NCI-H2029 (cell line): ENCODE measurements around the gene ZNF385B.
"Not testable (repeated sequence)": the region's sequence is repeated elsewhere in the genome, so short reads cannot be mapped to it uniquely, and the experiment has no call there.

Source experiments
- DNase-seq: peaks from one replicate; lab custom pipeline; 2025; lab: John Stamatoyannopoulos, UW

ZNF385B gene

DNA sequence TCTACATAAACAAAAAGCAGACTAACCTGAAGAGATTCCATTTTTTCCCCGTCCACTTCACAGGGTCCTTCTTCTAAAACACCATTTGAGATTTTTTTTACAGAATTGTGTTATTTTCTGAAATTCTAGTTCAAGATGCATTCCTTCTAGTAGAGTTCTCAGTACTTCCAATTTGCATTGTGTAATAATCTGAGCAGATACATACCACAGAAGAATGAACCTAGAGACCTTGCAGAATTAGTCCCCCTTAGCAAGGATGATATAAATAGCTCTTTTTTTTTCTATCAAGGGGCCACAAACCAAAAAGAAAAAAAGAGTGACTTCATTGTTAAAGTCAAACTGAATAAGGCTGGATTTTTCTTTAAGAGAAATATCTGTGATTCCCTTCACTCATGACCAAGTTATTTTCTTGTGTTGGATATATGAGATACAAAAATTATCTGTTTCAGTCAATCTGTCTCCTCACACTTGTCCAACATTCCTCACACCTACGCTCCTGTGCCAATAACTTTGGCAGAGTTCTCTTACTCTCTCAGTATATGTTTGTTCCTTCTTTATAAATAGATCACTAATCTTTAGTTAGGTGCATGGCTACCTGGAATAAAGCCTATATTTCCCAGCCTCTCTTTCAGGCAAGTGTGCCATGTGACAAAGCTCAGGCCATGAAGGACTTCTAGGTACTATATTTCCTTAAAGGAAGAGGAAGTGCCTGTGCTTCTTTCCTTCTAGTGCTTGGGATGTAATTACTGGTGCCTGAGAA lies 183.5 kb downstream of the ZNF385B start:
- DNase-seq: no peak

DNA sequence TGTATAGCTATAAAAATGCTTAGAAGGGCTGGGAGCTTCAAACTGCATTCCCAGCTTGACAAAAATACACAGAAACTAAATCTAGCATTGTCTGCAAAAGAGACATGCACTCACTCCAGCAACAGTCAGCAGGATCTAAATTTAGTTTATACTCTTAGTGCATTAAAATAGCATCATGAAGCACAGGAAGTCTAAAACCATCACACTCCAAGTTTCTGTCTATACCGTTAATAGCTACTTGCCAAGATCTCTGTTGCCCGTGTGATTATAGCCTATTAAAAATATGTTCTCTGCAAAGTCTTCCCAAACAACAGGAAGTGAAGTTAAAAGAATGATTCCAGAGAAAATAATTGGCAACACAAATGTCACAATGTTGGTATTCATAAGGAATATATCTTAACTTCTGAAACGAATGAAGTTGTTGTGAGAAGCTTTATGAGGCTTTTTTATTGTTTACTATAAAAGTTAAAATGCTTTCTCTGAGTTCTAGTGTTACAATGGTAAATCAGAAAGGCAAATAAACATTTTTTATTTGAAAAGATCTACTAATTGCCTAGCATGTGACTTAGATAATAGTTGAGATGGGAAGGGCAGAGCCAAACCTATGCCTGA lies 184.2 kb downstream of the ZNF385B start:
- no peak for DNase-seq

- no peak for DNase-seq
Observed at GRCh38 chr2:179675435-179675834, 186.0 kb downstream of the ZNF385B start.

GRCh38 chr2:179671043-179671981 lies 190.1 kb downstream of the ZNF385B start:
- no peak for DNase-seq

GRCh38 chr2:179669196-179669595 lies 192.2 kb downstream of the ZNF385B start:
- DNase-seq: no peak

DNA sequence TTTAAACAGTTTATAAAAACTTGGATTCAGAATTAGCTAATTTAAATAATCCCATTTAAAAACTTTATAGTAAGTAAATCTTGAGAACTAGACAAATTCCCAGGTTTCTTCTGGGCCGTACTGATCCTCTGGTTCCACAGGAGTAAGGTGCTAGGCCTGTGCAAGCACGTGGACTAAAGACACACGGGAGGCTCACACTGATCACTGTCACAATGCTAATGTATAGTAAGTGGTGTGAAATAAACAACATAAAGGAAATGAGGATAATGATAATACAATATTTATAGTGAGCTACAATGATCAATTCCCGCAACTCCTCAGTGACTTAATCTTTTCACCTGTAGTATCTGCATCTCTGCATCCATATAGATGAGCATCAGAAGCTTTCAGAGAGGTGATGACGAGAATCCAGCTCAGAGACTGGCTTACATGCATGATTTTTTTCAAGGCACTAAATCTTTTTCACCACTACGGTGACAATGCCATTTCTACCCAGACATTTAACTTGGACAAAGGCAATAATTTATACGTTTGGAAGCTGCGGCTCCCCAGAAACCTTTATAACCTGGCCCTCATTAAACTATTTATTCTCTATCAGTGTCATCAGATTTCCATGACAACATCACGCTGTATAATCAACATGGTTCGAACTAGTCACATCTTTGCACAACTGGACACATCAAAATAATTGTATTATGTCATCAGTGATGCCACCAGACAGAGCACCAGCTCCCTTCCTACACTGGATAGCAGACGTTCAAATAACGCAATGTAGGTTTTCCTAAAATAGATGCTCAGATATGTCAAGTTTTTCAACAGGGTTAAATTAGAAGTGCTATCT lies 196.2 kb downstream of the ZNF385B start:
- DNase-seq: no peak

DNA sequence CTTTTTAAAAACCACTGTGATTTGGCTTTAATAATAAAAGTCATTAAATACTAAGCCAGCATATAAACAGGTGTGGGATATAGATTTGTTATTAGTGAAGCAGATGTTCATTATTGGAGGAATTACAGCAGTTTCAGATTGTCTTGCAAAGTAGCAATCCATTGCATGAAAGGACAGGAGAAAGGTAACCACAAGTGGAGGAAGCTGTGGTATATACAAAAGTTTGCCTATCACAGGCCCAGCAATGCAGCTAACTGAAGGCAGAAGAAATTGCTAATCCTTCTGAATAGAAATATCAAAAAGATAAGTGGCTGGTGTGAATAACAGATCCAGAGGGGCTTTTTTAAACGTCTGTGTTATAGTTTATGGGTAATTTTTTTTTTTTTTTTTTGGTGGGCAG lies 199.4 kb downstream of the ZNF385B start:
- no peak for DNase-seq

DNA sequence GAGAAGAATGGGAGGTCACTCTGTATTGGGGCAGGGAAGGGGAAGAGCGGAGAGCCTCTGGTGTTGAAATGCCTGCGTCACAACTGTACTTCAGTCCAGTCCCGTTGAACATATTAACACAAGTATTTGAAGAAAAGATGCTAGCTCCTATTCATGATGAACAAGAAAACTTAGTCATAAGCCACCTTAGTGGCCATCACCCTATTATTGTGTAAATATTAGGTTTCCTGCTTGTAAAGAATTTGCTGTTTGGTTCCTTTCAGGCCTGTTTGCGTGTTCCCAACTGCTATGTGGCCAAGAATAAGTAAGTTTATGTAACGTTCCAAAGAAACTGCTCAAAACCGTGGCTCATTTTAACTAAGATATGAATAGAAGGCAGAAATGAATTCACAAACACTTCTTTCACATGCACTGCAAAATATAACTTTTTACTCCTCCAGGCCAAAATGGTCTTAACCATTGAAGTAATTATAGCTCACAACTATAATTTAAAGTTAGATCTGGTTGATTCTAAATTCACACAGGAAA lies 204.3 kb downstream of the ZNF385B start:
- no peak for DNase-seq

DNA sequence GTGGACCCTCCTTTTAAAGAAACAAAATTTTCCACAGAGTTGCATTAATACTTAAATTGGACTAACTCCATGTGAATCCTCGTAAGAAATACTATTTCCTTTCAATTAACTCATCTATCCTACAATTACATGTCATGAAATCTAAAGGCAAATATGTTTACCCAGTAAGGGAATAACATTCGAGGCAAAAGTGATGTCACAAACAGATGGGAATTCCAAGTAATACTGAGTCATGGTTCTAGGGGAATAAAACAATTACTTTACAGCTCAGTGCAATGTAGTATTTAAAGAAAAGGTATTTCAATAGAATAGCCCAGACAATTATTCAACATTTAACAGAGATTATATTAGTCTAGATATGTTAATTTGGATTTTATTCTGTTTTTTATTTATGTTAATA lies 205.8 kb downstream of the ZNF385B start:
- no peak for DNase-seq

DNA sequence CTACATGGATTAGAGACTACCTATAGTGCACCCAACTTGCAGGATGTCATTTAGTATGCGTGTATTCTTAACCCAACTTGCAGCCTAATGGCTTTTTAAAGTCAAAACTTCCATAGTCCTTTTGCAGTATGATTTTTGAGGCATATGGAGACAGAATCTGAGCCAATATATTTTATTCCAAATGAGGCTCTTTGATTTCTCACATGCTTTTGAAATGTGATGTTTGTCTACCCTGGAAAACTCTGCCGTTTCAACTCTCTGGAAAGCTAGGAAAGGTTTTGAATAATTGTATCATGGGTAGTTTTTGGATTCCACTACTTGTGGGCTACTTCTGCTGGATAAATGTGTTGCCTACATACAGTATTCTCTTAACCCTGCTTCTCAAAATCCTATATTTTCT lies 206.6 kb downstream of the ZNF385B start:
- DNase-seq: no peak

DNA sequence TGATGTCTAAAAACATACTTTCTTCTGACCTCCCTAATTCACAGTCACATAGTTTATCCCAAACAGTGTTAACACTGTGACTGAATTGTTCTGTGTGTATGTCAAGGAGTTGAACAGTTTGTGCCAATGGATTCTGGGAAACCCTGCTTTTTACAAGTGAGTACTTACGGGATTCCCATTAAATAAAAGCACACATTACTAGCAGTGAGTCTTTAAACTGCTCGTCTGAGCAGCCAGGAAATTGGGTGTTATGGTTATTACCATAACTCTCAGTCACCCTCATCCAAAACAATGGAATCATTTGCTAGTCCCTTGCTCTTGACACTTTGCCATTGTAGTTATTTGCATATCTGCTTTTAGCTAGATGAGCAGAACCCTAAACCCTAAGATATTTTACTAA lies 209.1 kb downstream of the ZNF385B start:
- DNase-seq: no peak

- DNase-seq: no peak
Observed at GRCh38 chr2:179650420-179650819, 211.0 kb downstream of the ZNF385B start.

DNA sequence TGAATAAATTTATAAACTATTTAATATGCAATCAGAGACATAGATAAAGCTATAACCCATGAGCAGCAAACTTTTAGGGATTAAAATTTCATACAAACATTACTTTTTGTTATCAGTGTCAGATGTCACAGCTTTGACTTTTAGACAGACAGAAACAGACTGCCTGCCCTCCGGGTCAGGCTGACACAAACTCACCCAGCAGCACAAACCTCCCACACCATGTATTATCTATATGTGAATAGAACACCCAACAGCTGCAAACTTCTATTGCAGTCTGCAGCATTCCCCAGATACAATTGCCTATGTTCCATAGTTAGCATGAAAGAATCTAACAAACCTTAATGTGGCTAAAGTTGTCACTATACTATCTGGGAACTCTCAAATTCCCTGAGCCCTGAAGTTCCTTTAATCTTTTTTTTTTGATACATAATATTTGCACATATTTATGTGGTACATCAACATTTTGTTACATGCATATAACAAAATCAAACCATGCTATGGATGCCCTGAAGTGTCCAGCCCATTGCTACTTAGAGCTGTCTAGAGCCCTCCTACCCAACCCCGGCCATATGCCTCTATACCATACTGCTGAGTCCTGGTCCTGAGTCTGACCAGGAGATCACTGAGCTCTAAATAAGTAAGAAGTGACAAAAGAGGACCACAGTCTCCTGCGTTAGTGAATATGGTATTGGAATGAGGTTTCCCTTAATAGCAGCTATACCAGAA lies 214.4 kb downstream of the ZNF385B start:
- no peak for DNase-seq

GRCh38 chr2:179646173-179646769 lies 215.1 kb downstream of the ZNF385B start:
- DNase-seq: no peak

DNA sequence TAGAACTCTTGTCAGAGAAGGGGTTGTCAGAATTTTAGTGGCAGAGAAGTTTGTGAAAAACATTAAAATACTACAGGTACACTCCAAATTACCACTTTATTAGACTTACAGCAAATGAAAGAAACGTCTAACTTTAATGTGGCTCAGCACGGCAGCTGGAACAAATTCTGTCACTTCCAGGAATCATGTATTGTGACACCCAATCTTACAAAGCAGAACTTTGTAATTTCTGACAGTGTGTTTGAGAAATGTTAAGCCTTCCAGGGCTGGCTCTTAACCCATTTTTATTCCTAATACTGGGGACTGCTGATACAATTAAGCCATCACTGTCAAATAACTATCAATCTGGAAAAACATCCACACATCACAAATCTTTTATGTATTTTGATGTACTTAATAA lies 216.4 kb downstream of the ZNF385B start:
- no peak for DNase-seq

DNA sequence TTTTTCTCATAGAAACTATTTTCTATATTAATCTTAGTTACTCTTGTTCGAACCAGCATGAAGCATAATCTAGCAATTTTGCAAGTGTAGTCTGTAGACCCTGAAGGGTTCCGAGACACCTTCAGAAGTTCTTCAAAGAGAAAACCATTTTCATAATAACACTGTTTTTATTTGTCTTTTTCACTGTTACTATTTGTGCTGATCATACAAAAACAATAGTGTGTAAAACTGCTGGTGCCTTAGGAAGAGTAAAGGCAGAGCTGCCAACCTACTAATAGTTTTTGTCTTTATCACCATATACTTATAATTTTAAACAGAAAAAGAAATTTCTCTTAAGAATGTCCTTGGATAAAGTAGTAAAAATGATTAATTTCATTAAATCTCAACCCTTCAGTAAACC lies 218.9 kb downstream of the ZNF385B start:
- no peak for DNase-seq

DNA sequence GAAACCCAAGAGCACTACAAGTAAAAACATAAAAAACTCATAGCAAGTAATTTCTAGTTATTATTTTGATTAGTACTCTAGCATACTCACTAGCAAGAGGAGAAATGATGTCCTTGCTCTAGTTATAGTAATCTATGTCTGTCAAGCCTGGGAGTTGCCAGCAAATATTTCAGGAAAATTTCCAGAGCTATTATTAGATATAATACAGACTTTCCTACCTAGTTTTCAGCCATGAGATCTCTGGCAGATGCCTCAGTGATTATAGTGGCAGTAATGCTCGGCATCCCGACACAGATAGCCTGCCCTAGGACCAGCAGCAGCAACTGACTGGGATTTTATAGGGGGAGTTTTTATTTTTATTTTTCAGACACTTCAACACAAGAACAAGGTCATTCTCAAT lies 224.4 kb downstream of the ZNF385B start:
- no peak for DNase-seq

- no peak for DNase-seq
Observed at GRCh38 chr2:179636100-179636980, 225.1 kb downstream of the ZNF385B start.

- DNase-seq: not testable (repeated sequence)
Observed at GRCh38 chr2:179631769-179632385, 229.5 kb downstream of the ZNF385B start.
